ENCODE results near the gene ANKRD1. TPM values are rescaled to one million over a fixed set of nuclear protein-coding genes. Genes with fewer than 3 reads are reported as not detected.

ANKRD1 gene
- 169 and 275 TPM in 2 replicates for total RNA-seq

GRCh38 chr10:90920986-90921666, at the start of gene ANKRD1:
TSS of gene ANKRD1 (minus strand) at chr10:90921087. CDS start at chr10:90921027, 60 bp downstream.

GRCh38 chr10:90871766-90872647, 48.9 kb downstream of the ANKRD1 start, which contains the start of gene RPP30:
TSS of gene RPP30 (plus strand) at chr10:90871974. CDS start at chr10:90871987, 13 bp downstream.

Other genes starting within 250 kb of the ANKRD1 start
- 8.2 and 11.3 TPM in 2 replicates for gene HTR7, start 63.0 kb downstream of the ANKRD1 start, total RNA-seq
- 55.0 and 55.6 TPM in 2 replicates for gene RPP30, start 49.1 kb downstream of the ANKRD1 start, total RNA-seq

Data from regular cardiac myocyte (primary cell).